GM12872 (cell line): ENCODE results near the gene FCF1.

Experiments
- CTCF ChIP-seq: IDR thresholded peaks from 3 replicates; pipeline ENCODE4 v1.5.1; 2011; ENCODE audit warnings: low read depth, mild to moderate bottlenecking, low read length, moderate library complexity; ENCODE audit not compliant: insufficient read depth

FCF1 gene

GRCh38 chr14:74712499-74713394 is at the start of gene FCF1, which contains the start of gene AREL1:
FCF1 (plus strand) TSS chr14:74713144; CDS start chr14:74713198, 54 bp downstream.
AREL1 (minus strand) TSS chr14:74713080; CDS start chr14:74685615, 27,465 bp downstream.
- no peak for TF ChIP-seq CTCF

GRCh38 chr14:74663884-74664283 is 49.1 kb upstream of the FCF1 start:
- no peak for TF ChIP-seq CTCF

GRCh38 chr14:74664717-74665116 is 48.2 kb upstream of the FCF1 start:
- no peak for TF ChIP-seq CTCF

- no peak for TF ChIP-seq CTCF
Observed at GRCh38 chr14:74667758-74668157, 45.2 kb upstream of the FCF1 start.

GRCh38 chr14:74669256-74669655 is 43.7 kb upstream of the FCF1 start:
- no peak for TF ChIP-seq CTCF

- TF ChIP-seq CTCF = no peak
Observed at GRCh38 chr14:74669846-74670245, 43.1 kb upstream of the FCF1 start.

GRCh38 chr14:74670726-74671411 is 42.1 kb upstream of the FCF1 start:
- no peak for TF ChIP-seq CTCF
